ENCODE data around the gene KRTAP10-3. TPM values are rescaled to one million over a fixed set of nuclear protein-coding genes. Genes with fewer than 3 reads are reported as not detected.
"Not testable (repeated sequence)": the region's sequence is repeated elsewhere in the genome, so short reads cannot be mapped to it uniquely, and the experiment has no call there.

The KRTAP10-3 gene
- total RNA-seq, 1 donor from 2014 or later, result not detected

- no peak for TF ChIP-seq CTCF (IDR thresholded peaks at IDR 0.05)
- Mint-ChIP-seq H3K27ac (ENCODE audit: unreplicated experiment) (no peak overlapping the region), H3K4me1 (ENCODE audit: low read depth) (peaks cover 9% of the 10 kb centered on the region), H3K4me3 (ENCODE audit: unreplicated experiment) (no peak overlapping the region), H3K9me3 (ENCODE audit: low read depth) (peaks cover 28% of the 10 kb centered on the region), H3K36me3 (ENCODE audit: low read depth) (peaks cover 9% of the 10 kb centered on the region), H3K27me3 (ENCODE audit: low read depth) (peaks cover 38% of the 10 kb centered on the region)
- DNase-seq (ENCODE audit: low spot score), result no peak
These were observed 22.6 kb upstream of the KRTAP10-3 start for GRCh38 chr21:44581158-44581557.

GRCh38 chr21:44580231-44580821 is 21.7 kb upstream of the KRTAP10-3 start, which contains the start of gene KRTAP10-5:
TSS of gene KRTAP10-5 (minus strand) at chr21:44580604. CDS start at chr21:44580578, 26 bp downstream.
- peaks cover 34% of the 10 kb centered on the region for H3K27me3 Mint-ChIP-seq (ENCODE audit: low read depth)
- H3K4me3 Mint-ChIP-seq (ENCODE audit: unreplicated experiment); H3K27ac Mint-ChIP-seq (ENCODE audit: unreplicated experiment); H3K36me3 Mint-ChIP-seq (ENCODE audit: low read depth); H3K4me1 Mint-ChIP-seq (ENCODE audit: low read depth); DNase-seq (ENCODE audit: low spot score): not testable (repeated sequence)
- H3K9me3 Mint-ChIP-seq (ENCODE audit: low read depth), result peaks cover 25% of the 10 kb centered on the region

- no peak overlapping the region for H3K4me3 Mint-ChIP-seq (ENCODE audit: unreplicated experiment)
- H3K27ac Mint-ChIP-seq (ENCODE audit: unreplicated experiment), result no peak overlapping the region
- H3K9me3 Mint-ChIP-seq (ENCODE audit: low read depth), result peaks cover 25% of the 10 kb centered on the region
- peaks cover 9% of the 10 kb centered on the region for H3K36me3 Mint-ChIP-seq (ENCODE audit: low read depth)
- DNase-seq (ENCODE audit: low spot score), result no peak
- TF ChIP-seq CTCF (IDR thresholded peaks at IDR 0.05), result no peak
- H3K27me3 Mint-ChIP-seq (ENCODE audit: low read depth), result peaks cover 31% of the 10 kb centered on the region
- peaks cover 9% of the 10 kb centered on the region for H3K4me1 Mint-ChIP-seq (ENCODE audit: low read depth)
These were observed 21.2 kb upstream of the KRTAP10-3 start for GRCh38 chr21:44579833-44580144.

- H3K27ac Mint-ChIP-seq (ENCODE audit: unreplicated experiment), result no peak overlapping the region
- peaks cover 33% of the 10 kb centered on the region for H3K27me3 Mint-ChIP-seq (ENCODE audit: low read depth)
- H3K4me3 Mint-ChIP-seq (ENCODE audit: unreplicated experiment), result no peak overlapping the region
These were observed 20.6 kb upstream of the KRTAP10-3 start for GRCh38 chr21:44579056-44579832.

DNA sequence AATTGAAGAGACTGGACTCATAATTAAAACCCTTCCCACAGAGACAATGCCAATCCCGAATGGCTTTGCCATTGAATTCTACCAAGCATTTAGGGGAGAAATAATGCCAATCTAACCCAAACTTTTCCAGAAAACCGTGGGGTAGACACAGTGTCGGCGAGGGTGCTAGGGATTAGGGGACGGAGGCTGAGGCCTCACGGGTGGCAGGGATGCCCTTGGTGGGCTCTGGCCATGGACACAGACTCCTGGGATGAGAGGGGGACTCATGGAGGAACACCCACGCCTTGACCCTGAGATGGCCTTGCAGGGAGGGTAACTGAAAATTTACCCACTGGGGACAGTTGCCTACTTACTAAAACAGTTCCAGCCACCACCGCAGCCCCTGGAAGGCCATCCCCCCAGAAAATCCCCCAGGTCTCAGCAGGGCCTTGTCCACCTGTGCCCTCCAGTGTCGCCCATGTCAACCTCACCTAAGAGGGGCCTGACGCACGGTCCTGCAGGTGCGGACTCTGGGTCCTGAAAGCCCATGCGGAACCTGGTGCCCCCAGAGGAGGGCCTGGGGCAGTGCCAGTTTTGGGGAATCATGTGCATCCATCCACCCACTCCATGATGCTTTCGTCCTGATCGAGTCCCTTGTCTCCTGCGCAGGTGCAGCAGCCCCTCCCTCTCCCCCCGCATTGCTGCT is 19.9 kb upstream of the KRTAP10-3 start:
- Mint-ChIP-seq H3K9me3 (ENCODE audit: low read depth) (peaks cover 25% of the 10 kb centered on the region), H3K27me3 (ENCODE audit: low read depth) (peaks cover 29% of the 10 kb centered on the region), H3K4me3 (ENCODE audit: unreplicated experiment) (no peak overlapping the region), H3K36me3 (ENCODE audit: low read depth) (peaks cover 9% of the 10 kb centered on the region), H3K27ac (ENCODE audit: unreplicated experiment) (no peak overlapping the region), H3K4me1 (ENCODE audit: low read depth) (peaks cover 8% of the 10 kb centered on the region)
- no peak for TF ChIP-seq CTCF (IDR thresholded peaks at IDR 0.05)
- no peak for DNase-seq (ENCODE audit: low spot score)

More at GRCh38 chr21:44579056-44579832, 20.6 kb upstream of the KRTAP10-3 start:
- no peak for DNase-seq (ENCODE audit: low spot score)
- Mint-ChIP-seq H3K36me3 (ENCODE audit: low read depth) (peaks cover 9% of the 10 kb centered on the region), H3K9me3 (ENCODE audit: low read depth) (peaks cover 25% of the 10 kb centered on the region), H3K4me1 (ENCODE audit: low read depth) (peaks cover 9% of the 10 kb centered on the region)
- TF ChIP-seq CTCF (IDR thresholded peaks at IDR 0.05), result no peak
